Motor neuron (in vitro differentiated cells): ENCODE data around the gene B3GALNT2. TPM values are rescaled to one million over a fixed set of nuclear protein-coding genes. Genes with fewer than 3 reads are reported as not detected.
"Not testable (repeated sequence)": the region's sequence is repeated elsewhere in the genome, so short reads cannot be mapped to it uniquely, and the experiment has no call there.

Experiments used
- ATAC-seq, 8 experiments: fragments of 200-7000 bp; cut with Tn5 transposase; replicated peaks in 6 of 8; 2 replicates each; pipeline ENCODE4 v1.8.0; 2021; ENCODE audit warnings: mild to moderate bottlenecking in 8 of 8, moderate library complexity in 8 of 8
- H3K27ac ChIP-seq, 2 donors: fragments of 250-450 bp; sonication (Bioruptor Pico); 2 replicates each; pipeline ENCODE4 v1.9.0; 2021; ENCODE audit warnings: antibody characterized with exemption in 2 of 2, mild to moderate bottlenecking in 2 of 2, moderate library complexity in 1 of 2
- H3K4me1 ChIP-seq, 2 donors: fragments of 250-450 bp; sonication (Bioruptor Pico); replicated peaks in 1 of 2; 2 replicates each; pipeline ENCODE4 v1.6.1; 2021; ENCODE audit warnings: antibody characterized with exemption in 2 of 2, mild to moderate bottlenecking in 2 of 2, moderate library complexity in 1 of 2
- H3K4me3 ChIP-seq, 5 donors: fragments of 250-450 bp; sonication (Bioruptor Pico); 2 replicates each; pipeline ENCODE4 v1.9.0; 2021; ENCODE audit warnings: antibody characterized with exemption in 5 of 5, mild to moderate bottlenecking in 5 of 5, moderate library complexity in 4 of 5
- WGBS, 10 experiments: fragments of 450-650 bp; shearing (Covaris generic); methylation state at CpG; one replicate each; pipeline ENCODE4 v1.0.0; 2022; 5-methylcytosine and 5-hydroxymethylcytosine counted together
- in situ Hi-C, 9 experiments: fragments of 400-800 bp; cut with MboI; loops; one replicate each; pipeline ENCODE4 v1.15.0; 2021; ENCODE audit warnings: low sequenced_read_pairs in 9 of 9, low pct_unique_long_range_greater_than_20kb in 2 of 9; ENCODE audit not compliant: unreplicated experiment in 9 of 9
- total RNA-seq, 8 experiments: library from RNA; unstranded; fragments of 300-600 nt; gene quantifications; 2 replicates each; pipeline versions ENCODE4 v1.2.3 to v1.2.4, GENCODE V29; 2022

The B3GALNT2 gene
- total RNA-seq = 10 to 100 TPM in 6 of 8 experiments, 1 to 10 TPM in 2; 8.2 to 45.1 (median 18.5) TPM

DNA sequence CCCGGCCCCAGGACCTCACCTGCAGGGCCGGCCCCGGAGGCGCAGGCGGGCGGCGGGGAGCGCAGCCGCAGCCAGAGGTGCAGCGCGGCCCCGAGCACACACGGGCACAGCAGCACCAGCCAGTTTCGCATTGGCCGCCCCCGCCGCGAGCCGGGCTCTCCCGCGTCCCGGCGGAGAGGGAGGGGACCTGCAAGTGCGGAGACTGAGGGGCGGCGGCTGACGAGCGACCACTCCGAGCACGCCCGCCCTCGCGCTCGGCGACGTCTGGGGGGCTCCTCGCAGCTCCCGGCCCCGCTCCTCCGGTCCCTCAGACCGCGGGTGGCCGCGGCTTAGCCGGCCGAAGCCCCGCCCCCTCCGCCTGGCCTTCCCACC, at the start of gene B3GALNT2:
Gene B3GALNT2, minus strand, starts transcription at position 331 of the 372 bp plus-strand sequence. Its CDS starts 200 bp downstream, at position 131.
- Histone ChIP-seq H3K4me1 (peaks cover 0 to 9% of the 10 kb centered on the region in 2 donors), H3K4me3 (peak within 1 kb of the TSS; percentile 59 to 86 (median 69)), H3K27ac (peak within 1 kb of the TSS; percentile 90 to 94)
- in situ Hi-C loops = loop anchor here in 4 of 9 experiments (25.0 kb wide), 2 partner anchors 283 to 458 kb away; no protein-coding TSS in a partner anchor
- whole genome bisulfite sequencing, 10 experiments = 0% methylated on average over 1 of the region's 48 CpGs; no CpG with 5 or more reads in 9 of the 10 experiments
- ATAC-seq = peak; percentile 36 to 68 (median 60)

DNA sequence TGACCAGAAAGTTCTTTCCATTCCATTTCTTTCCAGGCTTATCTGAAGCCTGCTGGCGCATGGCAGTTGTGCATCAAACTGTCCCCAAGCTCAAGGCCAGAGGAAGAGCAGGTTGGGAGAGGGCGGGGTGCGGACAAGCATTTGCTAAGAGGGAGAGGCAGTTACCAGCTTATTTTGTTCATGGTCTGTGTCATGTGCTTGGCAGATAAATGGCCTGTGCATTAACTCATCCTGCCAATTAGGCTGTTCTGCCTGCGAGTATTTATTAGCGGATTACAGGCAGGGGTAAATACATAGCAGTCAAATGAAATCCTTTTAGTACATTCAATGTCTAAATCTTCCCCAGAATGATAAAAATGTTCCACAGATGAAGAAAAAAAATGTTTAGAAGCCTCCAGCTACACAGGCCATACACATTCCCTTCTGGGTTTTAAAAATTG, 48.9 kb upstream of the B3GALNT2 start:
- Histone ChIP-seq H3K27ac (no peak overlapping the region), H3K4me1 (peaks cover 0 to 12% of the 10 kb centered on the region in 2 donors), H3K4me3 (no peak overlapping the region)
- in situ Hi-C loops = no loop called here
- WGBS, 10 experiments = 20 to 96% (median 67%) methylated on average over 1 to 5 of the region's 5 CpGs; no CpG with 5 or more reads in 3 of the 10 experiments
- peak in 7 of 8 experiments; percentile 25 to 81 (median 72) for ATAC-seq

DNA sequence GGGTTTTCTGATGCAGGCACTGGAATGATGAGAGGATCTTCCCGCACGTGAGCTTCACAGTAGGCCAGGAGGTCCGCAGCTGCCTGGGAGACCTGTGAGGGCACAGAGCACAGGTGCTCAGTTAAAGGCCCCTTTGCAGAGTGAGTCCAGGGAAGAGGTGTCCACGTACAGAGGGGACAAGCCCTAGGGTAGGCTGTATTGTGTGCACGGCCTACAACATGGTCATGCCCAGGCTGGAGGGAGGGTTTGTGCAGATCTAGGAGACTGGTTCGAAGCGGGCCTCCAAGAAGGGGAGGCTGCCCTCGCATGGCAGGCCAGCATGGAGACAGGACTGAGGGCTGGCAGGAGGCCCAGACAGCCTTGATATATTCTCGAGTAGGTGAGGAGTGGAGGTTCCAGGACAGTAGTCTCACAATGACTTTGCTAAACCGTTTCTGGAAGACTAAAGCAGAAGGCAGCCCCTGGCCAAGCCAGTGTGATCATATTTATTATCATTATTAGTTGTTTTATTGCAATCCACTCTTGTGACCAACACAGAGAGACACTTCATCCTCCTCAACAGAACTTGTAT, 48.0 kb upstream of the B3GALNT2 start:
- no peak for ATAC-seq
- Histone ChIP-seq H3K4me3 (no peak overlapping the region), H3K4me1 (peaks cover 0 to 8% of the 10 kb centered on the region in 2 donors), H3K27ac (no peak overlapping the region)
- 0 to 100% (median 79%) methylated on average over 1 to 9 of the region's 10 CpGs for WGBS, 10 experiments
- in situ Hi-C loops = no loop called here

DNA sequence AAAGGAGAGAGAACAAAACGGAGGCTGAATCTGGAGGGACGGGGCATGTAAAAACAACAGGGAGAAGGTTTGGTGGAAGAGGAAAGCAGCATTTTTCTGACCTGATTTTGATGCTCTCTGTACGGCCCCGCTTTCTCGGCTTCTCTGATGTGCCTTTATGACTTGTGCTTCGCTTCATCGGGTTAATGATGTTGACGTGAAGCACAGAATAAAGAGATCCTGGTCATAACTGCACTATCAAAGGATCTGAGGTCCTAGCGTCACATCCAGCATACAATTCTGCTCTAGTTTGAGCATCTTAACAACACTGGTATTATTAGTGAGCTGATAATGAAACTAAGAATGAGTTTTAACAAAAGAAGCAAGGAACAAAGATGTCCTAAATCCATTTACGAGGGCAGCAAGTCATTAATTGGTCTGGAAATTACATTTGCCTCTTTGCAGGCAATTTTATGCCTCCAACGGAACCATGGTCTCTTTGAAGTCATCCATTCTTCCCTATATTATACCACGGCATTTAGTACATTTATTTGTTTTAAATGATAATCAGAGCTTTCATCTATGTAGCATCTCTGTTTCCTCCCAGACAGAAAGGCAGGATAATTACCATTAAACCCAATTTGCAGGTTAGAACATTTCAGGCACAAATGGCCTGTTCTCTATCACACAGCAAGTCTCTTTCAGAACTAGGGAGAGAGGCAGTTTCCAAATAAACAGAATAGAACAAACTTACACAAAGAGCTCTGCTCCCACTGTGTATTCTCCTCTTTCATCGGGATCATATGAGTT, 45.3 kb upstream of the B3GALNT2 start:
- 50 to 89% (median 75%) methylated on average over 5 to 13 of the region's 13 CpGs for WGBS, 10 experiments
- in situ Hi-C loops = no loop called here
- H3K4me1 ChIP-seq = peaks cover 2 to 8% of the 10 kb centered on the region in 2 donors
- no peak overlapping the region for H3K27ac ChIP-seq
- no peak for ATAC-seq
- H3K4me3 ChIP-seq = no peak overlapping the region

DNA sequence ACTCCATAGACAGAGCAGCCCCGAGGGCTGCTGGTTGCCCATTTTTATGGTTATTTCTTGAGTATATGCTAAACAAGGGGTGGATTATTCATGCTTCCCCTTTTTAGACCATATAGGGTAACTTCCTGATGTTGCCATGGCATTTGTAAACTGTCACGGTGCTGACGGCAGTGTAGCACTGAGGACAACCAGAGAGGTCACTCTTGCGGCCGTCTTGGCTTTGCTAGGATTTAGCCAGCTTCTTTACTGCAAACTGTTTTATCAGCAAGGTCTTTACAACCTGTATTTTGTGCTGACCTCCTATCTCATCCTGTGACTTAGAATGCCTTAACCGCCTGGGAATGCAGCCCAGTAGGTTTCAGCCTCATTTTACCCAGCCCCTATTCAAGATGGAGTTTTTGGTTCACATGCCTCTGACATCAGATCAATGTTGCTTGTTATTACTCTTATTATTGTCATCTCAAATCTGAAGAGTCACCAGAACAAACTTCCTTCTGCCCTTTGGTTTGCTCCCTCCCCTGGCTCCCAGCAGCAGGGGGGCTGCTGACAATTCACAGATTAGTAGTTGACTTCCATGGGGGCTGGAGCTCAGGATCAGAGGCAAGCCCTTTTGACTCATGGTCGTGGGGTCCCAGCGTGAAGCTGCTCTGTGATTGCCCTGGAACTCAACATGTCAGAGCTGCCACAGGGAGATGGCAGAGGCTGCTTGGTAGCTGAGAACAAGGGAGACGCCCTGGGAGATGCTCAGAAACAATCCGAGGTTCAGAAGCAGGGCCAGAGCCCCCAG, 42.3 kb upstream of the B3GALNT2 start:
- H3K4me3 ChIP-seq, H3K27ac ChIP-seq, H3K4me1 ChIP-seq, in situ Hi-C loops: not testable (repeated sequence)
- ATAC-seq = peak in 3 of 8 experiments; percentile 46 to 85 (median 55)
- WGBS, 10 experiments = 13 to 70% (median 54%) methylated on average over 1 to 10 of the region's 10 CpGs

DNA sequence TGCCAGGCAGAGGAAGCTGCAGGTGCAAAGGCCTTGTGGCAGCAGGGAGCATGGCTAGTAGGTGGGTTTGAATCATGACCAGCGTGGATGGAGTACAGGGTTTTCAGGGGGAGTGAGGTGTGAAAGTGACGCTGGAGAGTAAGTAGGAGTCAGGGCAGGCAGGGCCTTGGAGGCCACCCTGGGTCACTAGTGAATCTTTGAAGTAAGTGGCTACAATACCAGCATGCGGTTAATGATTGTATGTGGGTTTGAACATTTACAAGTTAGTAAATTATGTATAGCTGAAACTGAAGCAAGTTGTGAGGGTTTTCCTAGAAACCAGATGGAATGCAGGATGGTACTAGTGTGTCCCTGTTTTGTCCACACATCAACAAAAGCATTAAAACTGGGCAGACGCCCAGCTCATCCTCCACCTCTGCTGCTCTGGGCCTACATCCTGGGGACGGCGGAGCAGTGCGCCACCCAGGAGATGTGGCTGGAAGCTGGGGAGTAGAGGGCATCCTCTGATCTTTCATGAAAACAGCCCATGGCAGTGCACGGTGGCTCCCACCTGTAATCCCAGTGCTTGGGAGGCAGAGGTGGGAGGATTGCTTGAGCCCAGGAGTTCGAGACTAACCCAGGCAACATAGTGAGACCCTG, 41.2 kb upstream of the B3GALNT2 start:
- no peak for ATAC-seq
- 67 to 100% (median 81%) methylated on average over 1 to 8 of the region's 9 CpGs; no CpG with 5 or more reads in 3 of the 10 experiments for WGBS, 10 experiments
- in situ Hi-C loops = no loop called here

DNA sequence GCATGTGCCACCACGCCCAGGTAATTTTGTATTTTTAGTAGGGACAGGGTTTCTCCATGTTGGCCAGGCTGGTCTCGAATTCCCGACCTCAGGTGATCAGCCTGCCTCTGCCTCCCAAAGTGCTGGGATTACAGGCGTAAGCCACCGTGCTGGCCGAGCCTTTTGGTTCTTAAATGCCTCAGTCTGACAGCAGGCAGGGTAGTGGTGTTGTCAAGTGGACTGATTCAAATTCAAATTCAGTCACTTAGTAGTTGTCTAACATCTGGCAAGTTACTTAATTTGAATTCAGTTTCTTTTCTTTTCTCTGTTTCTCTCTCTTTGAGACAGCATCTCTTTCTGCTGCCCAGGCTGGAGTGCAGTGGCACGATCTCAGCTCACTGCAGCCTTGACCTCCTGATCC, 38.6 kb upstream of the B3GALNT2 start:
- H3K4me1 ChIP-seq, H3K4me3 ChIP-seq, ATAC-seq, in situ Hi-C loops, H3K27ac ChIP-seq: not testable (repeated sequence)
- WGBS, 10 experiments = 40 to 100% (median 63%) methylated on average over 1 to 6 of the region's 7 CpGs; no CpG with 5 or more reads in 3 of the 10 experiments

More for the DNA sequence above, 41.2 kb upstream of the B3GALNT2 start:
- Histone ChIP-seq H3K27ac (no peak overlapping the region), H3K4me1 (peaks cover 0 to 2% of the 10 kb centered on the region in 2 donors), H3K4me3 (no peak overlapping the region)

DNA sequence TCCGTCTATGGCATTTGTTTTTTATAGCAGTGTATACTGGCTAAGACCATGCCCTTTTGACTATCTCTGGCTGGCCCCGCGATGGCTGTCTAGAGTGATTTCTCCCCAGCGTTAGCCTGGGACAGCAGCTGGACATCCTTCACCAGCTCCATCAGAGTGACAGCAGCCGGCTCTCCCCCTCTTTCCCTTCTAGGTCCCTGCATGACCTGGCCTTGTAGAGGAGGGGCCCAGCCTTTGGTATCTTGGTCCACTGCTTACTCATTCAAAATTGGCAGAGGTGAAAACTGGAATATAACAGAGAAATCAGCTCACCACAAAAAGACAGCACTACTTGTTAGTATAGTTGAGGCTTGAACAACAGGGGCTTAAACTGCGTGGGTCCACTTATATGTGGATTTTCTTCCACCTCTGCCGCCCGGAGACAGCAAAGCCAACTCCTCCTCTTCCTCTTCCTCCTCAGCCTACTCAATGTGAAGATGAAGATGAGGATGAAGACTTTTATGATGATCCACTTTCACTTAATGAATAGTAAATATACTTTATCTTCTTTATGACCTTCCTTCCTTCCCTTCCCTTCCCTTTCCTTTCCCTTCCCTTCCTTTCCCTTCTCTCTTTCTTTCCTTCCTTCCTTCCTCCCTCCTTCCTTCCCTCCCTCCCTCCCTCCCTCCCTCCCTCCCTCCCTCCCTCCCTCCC, 29.4 kb upstream of the B3GALNT2 start:
- Histone ChIP-seq H3K4me3 (no peak overlapping the region), H3K4me1 (no peaks in the 10 kb centered on the region), H3K27ac (no peak overlapping the region)
- 68 to 100% (median 84%) methylated on average over 1 to 8 of the region's 8 CpGs; no CpG with 5 or more reads in 2 of the 10 experiments for WGBS, 10 experiments
- in situ Hi-C loops = no loop called here
- peak in 2 of 8 experiments; percentile 18 to 19 for ATAC-seq

DNA sequence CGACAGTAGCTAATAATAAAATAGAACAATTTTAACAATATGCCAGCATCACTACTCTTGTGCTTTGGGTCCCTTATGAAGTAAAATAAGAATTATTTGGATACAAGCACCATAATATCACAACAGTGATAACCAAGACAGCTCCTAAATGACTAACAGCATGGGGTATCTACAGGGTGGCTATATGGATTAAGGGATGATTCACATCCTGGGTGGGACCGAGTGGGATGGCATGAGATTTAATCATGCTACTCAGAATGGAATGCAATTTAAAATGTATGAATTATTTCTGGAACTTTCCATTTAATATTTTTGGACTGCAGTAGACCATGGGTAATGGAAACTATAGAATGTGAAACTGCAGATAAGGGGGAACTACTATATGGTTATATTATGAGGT, 28.1 kb upstream of the B3GALNT2 start:
- no peak overlapping the region for H3K27ac ChIP-seq
- H3K4me1 ChIP-seq = no peaks in the 10 kb centered on the region
- H3K4me3 ChIP-seq = no peak overlapping the region
- WGBS, 10 experiments = 33 to 93% (median 79%) methylated on average over 1 to 2 of the region's 2 CpGs
- in situ Hi-C loops = no loop called here
- peak in 3 of 8 experiments; percentile 63 to 95 (median 76) for ATAC-seq

DNA sequence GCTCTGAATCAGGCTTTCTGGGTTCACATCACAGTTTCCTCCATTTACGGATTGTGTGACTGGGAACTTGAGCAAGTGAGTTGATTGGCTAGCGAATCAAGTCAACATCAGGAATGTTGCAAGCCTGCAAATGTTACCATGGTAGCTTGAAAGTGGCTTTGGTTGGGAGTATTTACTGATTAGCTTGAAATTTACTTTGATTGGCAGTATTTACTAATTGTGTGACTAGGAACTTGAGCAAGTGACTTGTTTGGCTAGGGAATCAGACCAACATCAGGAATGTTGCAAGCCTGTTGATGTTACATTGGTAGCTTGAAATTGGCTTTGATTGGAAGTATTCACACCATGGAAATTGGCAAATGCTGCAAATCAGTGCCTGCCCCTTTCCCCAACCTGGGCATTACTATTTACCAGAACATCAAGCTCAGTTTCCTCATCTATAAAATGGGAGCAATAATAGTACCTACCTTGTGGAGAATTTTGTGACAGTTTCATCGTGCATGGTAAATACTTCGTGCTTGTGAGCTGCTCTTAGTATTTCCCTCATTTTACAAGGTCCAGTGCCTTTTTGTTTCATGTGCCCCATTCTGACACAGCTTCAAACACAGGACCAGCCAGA, 23.1 kb upstream of the B3GALNT2 start:
- in situ Hi-C loops = no loop called here
- ATAC-seq = peak in 1 of 8 experiments; percentile 71
- H3K4me1 ChIP-seq = no peaks in the 10 kb centered on the region
- no peak overlapping the region for H3K4me3 ChIP-seq
- 16 to 97% (median 87%) methylated on average over 1 to 4 of the region's 4 CpGs; no CpG with 5 or more reads in 2 of the 10 experiments for WGBS, 10 experiments
- H3K27ac ChIP-seq = no peak overlapping the region

DNA sequence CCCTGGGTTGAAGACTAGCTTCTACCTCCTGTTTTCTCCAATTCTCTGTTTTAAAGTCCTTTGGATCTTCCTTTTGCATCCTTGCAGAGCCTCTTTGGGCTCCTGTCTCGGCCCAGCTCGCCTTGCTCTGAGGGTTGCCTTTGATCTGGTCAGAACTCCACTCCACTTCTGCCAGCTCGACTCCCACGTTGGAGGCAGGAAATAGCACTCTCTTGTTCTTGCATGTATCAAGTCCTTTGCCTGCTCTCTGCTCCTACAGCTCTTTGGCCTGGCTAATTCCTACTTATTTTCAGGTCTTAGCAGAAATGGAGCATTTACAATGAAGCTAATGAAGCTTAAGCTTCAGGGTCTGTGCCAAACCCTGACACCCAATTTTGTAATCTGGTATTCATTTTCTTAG, 21.1 kb upstream of the B3GALNT2 start:
- in situ Hi-C loops = no loop called here
- H3K27ac ChIP-seq = no peak overlapping the region
- H3K4me3 ChIP-seq = no peak overlapping the region
- H3K4me1 ChIP-seq = no peaks in the 10 kb centered on the region
- no peak for ATAC-seq
- WGBS, 10 experiments = 18 to 75% (median 40%) methylated on average over 1 to 4 of the region's 4 CpGs; no CpG with 5 or more reads in 3 of the 10 experiments
